Measurements from ENCODE around the gene ARHGAP33. TPM values are rescaled to one million over a fixed set of nuclear protein-coding genes. Genes with fewer than 3 reads are reported as not detected.

The ARHGAP33 gene
- total and polyA plus RNA-seq, 10 of the 15 experiments (the other 5 are each of a cell fraction or from before 2014, with no cell fraction given) = 0.05 to 22.9 (median 2.3) TPM; not detected in 1

- TF ChIP-seq CHD2 (IDR thresholded peaks at IDR 0.05; ENCODE audit: borderline replicate concordance, low read depth, low read length) (peak; percentile 98), PBX3 (IDR thresholded peaks at IDR 0.05; ENCODE audit: insufficient replicate concordance, low read depth, low read length) (peak; percentile 97), ZBTB40 (IDR thresholded peaks at IDR 0.05; ENCODE audit: borderline replicate concordance) (peak; percentile 83), HSF1 (IDR thresholded peaks at IDR 0.05; ENCODE audit: low read depth, low read length) (no peak), RUNX3 (IDR thresholded peaks at IDR 0.05; ENCODE audit: low read length) (peak; percentile 98), POLR2A (IDR thresholded peaks at IDR 0.05; ENCODE audit: low read depth, low read length) (peak; percentile 96), HDAC2 (IDR thresholded peaks at IDR 0.05) (no peak), ATF7 (IDR thresholded peaks at IDR 0.05; ENCODE audit: low read depth) (peak; percentile 46), SIX5 (IDR thresholded peaks at IDR 0.05; ENCODE audit: low read depth, low read length, severe bottlenecking) (peak; percentile 84), FOS (IDR thresholded peaks at IDR 0.05; ENCODE audit: borderline replicate concordance, extremely low read depth, insufficient read length) (peak; percentile 99), ZNF274 (IDR thresholded peaks at IDR 0.05; ENCODE audit: insufficient read depth, insufficient read length) (no peak), CEBPZ (IDR thresholded peaks at IDR 0.05; ENCODE audit: low read depth, low read length) (peak; percentile 94), JUNB (IDR thresholded peaks at IDR 0.05) (no peak), TCF12 (IDR thresholded peaks at IDR 0.05; ENCODE audit: low read depth, low read length) (no peak), E4F1 (IDR thresholded peaks at IDR 0.05; ENCODE audit: borderline replicate concordance, partially characterized antibody) (no peak), SUZ12 (IDR thresholded peaks at IDR 0.05; ENCODE audit: unreplicated experiment) (no peak)
Measured at GRCh38 chr19:35757749-35758608, 17.4 kb upstream of the ARHGAP33 start, which contains the start of gene PROSER3 (continued).
